Measurements from ENCODE around the gene EEF1A1. TPM values are rescaled to one million over a fixed set of nuclear protein-coding genes. Genes with fewer than 3 reads are reported as not detected.

EEF1A1 gene
- total and polyA plus RNA-seq, 5 donors from 2014 or later: 6,574 to 12,846 (median 10,044) TPM

Other genes starting within 250 kb of the EEF1A1 start
- not detected for gene DPPA5, start 166.8 kb downstream of the EEF1A1 start, total RNA-seq
- gene DPPA5, start 166.8 kb downstream of the EEF1A1 start, polyA plus RNA-seq: not detected
- not detected for gene KHDC3L, start 158.4 kb downstream of the EEF1A1 start, total RNA-seq
- gene KHDC3L, start 158.4 kb downstream of the EEF1A1 start, polyA plus RNA-seq: not detected
- gene OOEP, start 151.1 kb downstream of the EEF1A1 start, total RNA-seq: 0.69 TPM
- 1 to 10 TPM in 1 of 4 donors, under 1 TPM in 3; 0.23 to 1.1 (median 0.38) TPM for gene OOEP, start 151.1 kb downstream of the EEF1A1 start, polyA plus RNA-seq
- 1.4 TPM for gene DDX43, start 126.2 kb downstream of the EEF1A1 start, total RNA-seq
- 1 to 10 TPM in 2 of 4 donors, under 1 TPM in 2; 0.59 to 3.6 (median 1.1) TPM for gene DDX43, start 126.2 kb downstream of the EEF1A1 start, polyA plus RNA-seq
- gene CGAS, start 68.7 kb downstream of the EEF1A1 start, total RNA-seq: 24.2 TPM
- 10 to 100 TPM in 3 of 4 donors, 1 to 10 TPM in 1; 9.0 to 18.3 (median 12.0) TPM for gene CGAS, start 68.7 kb downstream of the EEF1A1 start, polyA plus RNA-seq
- gene MTO1, start 59.3 kb downstream of the EEF1A1 start, total RNA-seq: 69.9 TPM
- gene MTO1, start 59.3 kb downstream of the EEF1A1 start, polyA plus RNA-seq: 10 to 100 TPM; 34.9 to 46.1 (median 41.6) TPM
- 7.4 TPM for gene SLC17A5, start 133.0 kb upstream of the EEF1A1 start, total RNA-seq
- 1 to 10 TPM; 6.0 to 9.2 (median 7.5) TPM for gene SLC17A5, start 133.0 kb upstream of the EEF1A1 start, polyA plus RNA-seq
- 1.3 TPM for gene CD109, start 175.2 kb upstream of the EEF1A1 start, total RNA-seq
- gene CD109, start 175.2 kb upstream of the EEF1A1 start, polyA plus RNA-seq: under 1 TPM; 0.02 to 0.32 (median 0.06) TPM

All from CD4-positive, CD25-positive, alpha-beta regulatory T cell (primary cell).